Activated naive CD4-positive, alpha-beta T cell treated with anti-CD3 and anti-CD28 coated beads, Interleukin-2, amount 50 U/mL, for 16 hours (primary cell): ENCODE data around the gene MARS1.

Experiments
- DNase-seq: peaks from one replicate; pipeline ENCODE4 v3.0.0-alpha.2; 2020

MARS1 gene

DNA sequence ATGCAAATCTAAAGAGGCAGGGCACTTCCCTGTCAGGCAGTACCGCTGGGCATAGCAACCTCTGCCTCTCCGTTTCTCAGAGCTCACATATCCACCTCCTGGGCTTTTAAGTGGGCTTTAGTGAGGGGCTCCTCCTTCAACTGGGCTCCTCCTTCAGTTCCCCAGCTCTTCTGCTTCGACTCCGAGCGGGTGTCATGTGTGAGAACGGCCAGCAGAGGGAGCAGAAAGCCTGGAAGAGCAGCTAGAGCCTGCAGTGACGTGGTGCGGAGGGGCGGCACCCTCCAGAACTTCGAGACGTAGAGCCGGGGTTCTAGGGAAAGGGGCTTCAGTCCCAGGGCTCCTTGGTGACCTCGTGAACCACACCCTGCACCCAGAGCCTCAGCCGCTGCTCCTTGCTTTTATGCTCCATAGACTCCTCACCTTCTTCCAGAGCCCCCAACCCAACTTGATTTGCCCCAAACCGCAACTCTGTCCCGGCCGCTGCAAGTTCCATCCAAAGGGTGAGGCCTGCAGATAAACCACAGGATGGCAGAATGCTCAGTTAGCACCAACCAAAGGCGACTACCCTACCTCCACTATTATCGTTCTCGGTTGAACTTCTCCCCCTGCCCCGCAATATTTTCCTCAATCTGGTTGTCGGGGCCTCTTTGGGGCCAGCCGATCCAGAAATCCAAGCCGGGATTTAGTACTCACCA, 28.7 kb upstream of the MARS1 start:
- peak; percentile 96 for DNase-seq

DNA sequence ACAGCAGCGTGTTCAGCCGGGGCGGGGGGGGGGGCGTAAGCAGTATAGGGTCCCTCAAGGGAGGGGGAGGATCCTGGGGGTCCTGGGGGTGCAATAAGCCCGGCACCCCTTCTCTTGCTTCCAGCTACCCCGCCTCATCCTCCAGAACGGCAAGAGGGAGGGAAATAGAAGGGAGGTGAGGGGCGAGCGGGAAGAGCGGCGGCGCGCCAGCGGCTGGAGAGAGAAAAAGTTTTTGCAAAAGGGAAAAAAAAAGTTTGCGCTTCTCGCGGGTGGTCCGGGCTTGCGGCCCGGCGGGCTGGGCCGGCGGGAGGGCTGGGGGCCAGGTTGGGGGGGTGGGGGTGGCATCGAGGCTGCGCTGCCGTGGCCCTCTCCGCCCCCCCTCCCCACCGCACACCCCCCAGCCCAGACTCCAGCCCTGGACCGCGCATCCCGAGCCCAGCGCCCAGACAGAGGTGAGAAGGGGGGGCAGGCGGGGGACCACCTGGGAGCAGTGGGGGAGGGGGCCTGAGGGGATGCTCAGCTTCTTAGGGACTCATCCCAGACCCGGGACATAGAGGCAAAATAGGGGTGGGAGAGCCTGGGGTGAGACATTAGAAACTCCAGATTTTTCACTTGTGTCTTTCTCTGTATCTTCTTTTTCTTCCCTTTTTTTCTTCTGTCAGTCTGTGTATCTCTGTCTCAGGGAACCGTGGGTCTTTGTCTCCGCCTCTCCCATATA, 28.0 kb upstream of the MARS1 start, which contains the start of gene GLI1:
GLI1 (plus strand) TSS at position 36 of the 718 bp plus-strand sequence. CDS start 3,907 bp downstream, outside the sequence.
- DNase-seq, result no peak

DNA sequence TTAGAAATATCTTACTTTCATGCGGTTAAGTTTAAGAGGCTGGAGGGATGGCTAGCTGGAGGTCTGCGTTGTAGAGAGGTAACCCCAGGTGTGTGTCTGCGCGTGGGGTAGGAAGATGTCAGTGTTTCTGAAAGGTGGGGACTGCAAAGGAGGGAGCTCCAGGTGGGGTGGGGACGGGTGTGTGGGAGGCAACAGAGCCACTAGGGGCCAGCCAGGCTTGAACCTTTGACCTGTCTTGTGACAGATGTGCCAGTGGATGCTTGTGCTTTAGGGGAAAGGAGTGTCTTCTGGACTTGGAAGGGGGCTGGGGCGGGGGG, 27.4 kb upstream of the MARS1 start:
- no peak for DNase-seq

DNA sequence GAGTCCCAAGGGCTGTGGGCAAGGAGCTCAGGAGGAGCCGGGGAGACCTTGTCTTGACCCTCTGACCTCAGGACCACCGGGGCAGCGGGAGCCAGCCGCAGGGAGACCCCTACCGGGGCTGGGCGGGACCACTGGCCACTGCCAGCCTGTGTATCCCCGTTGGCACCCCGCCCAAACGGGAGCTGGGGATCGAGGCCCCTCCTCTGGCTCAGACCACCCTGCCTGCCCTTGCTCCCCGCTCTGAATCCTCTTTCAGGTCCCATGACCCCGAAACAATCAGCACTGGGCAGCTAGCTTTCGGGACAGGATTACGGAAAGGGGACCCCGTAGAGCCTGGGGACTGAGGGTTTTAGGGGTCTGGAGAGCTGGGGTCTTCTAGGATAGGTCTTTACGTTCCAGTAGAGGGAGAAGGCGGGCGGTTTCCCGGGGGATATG, 27.0 kb upstream of the MARS1 start:
- no peak for DNase-seq

DNA sequence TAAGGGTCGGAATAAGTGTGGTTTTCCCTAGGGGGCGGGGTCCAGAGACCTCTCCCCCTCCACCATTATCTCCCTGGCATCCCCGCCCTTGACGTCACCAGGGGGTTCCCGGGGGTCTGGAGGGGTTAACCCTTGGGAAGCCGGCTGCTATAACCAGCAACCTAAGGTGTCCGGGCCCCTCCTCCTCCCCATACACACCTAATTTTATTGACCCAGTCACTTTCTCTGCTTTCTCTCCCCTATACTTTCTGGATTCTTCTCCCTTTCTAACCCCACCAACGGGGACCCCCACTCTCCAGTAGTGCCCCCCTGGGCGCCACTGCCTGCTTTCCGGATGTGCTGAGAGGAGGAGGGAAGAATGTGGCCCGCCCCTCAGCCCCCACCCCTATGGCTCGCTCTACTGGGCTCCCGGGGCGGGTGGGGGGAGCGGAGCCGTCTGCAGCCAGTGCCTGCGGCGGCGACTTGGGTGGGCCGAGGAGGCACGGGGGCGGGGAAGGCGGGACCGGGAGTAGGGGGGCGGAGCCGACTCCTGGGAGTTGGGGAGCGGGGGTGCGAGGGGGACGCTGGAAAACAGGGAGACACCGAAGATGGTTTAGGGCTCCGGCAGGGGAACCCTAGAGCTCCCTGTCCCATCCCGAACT, 26.5 kb upstream of the MARS1 start:
- DNase-seq, result peak; percentile 36

DNA sequence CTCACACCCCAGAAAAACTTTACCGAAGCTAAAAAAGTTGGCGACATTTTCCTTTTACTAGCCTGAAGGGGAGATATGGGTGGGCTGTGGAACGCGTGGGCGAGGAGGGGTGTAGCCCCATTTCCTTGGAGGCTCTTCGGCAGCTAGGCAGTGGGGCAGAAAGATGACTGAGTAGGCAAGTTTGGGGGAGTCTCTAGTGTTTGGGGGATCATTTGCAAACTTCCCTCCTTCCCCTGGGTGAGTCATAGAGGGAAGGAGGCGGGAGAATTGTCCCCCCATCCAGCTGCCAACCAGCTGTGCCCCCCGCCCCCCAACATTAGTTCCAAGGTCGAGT, 26.0 kb upstream of the MARS1 start:
- no peak for DNase-seq

DNA sequence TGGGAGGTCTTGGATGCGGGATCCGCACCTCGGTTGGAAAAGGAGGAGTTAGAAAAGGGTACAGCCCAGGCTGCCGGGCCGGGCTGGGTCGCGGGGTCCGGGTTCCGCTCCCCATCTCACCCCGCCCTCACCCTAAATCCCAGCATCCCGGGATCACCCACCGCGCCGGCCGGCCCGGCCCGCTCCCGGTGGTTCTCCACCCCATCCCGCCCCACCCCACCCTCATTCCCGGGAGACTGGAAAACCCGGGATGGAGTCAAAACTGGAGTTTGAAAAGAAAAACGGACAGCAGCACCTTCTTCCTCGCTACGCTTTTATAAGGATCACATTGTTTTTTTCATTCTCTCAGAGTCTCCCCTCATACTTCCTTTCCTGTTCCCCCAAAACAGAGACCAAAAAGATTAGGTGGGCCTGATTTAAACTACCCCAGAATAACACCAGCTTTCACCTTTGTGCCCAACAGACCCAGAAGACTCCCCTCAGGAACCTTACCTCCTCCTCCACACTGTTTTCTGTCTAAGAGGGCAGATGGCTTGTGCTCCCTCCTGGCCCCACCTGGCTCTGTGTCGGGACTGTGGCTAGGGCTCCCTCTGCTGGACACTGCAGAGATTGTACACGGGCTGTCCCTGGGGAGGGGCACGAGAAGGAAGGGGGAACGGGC, 25.5 kb upstream of the MARS1 start:
- DNase-seq, result peak; percentile 89

DNA sequence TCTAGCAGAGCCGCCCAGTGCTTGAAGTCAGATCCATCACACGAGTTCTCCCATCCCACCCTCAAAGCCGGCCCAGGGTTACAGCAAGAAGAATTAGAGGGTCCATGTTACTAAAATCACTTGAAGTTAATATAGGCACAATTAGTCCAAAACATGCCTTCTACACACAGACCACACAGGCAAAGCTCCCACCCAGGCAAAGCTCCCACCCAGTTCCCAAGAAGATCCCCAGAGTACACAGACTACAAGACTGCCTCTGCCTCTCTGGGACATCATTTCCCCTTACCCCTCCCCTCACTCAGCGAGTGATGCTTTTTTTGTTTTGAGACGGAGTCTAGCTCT, 25.0 kb upstream of the MARS1 start:
- no peak for DNase-seq

DNA sequence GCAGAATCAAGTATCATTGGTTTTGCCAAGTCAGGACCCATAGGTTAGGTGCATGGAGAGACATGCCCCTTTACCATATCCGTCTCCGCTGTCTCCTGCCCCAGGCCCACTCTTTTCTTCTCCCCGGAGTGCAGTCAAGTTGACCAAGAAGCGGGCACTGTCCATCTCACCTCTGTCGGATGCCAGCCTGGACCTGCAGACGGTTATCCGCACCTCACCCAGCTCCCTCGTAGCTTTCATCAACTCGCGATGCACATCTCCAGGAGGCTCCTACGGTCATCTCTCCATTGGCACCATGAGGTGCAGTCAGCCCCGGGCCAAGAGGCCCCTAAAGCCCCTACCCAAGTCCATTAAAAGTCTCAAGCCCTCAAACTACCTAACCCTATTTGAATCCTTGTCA, 23.3 kb upstream of the MARS1 start:
- DNase-seq, result no peak

DNA sequence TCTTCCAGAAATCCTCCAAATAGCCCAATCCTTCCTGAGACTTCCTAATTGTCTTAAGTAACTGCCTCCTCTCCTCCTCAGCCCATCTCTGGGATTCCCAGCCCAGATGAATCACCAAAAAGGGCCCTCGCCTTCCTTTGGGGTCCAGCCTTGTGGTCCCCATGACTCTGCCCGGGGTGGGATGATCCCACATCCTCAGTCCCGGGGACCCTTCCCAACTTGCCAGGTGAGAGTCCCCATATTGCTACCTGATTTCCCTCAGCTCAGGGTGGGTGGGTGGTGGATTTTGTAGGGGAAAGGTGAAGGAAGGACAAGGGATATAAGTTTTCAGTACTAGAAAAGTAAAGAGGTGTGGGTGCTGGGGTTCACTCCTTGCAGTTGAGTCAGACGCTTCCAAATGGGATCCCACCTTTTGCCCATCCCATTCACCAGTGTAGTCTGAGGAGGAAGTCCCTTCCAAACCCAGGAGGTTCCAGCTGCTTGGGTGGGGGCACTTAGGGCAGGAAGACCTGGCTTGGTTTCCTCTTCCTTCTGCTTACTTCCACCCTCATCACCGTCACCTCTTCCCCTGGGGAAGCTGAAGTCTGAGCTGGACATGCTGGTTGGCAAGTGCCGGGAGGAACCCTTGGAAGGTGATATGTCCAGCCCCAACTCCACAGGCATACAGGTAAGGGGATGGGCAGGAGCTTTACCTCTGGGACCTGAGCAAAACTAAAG, 22.7 kb upstream of the MARS1 start:
- DNase-seq, result no peak

DNA sequence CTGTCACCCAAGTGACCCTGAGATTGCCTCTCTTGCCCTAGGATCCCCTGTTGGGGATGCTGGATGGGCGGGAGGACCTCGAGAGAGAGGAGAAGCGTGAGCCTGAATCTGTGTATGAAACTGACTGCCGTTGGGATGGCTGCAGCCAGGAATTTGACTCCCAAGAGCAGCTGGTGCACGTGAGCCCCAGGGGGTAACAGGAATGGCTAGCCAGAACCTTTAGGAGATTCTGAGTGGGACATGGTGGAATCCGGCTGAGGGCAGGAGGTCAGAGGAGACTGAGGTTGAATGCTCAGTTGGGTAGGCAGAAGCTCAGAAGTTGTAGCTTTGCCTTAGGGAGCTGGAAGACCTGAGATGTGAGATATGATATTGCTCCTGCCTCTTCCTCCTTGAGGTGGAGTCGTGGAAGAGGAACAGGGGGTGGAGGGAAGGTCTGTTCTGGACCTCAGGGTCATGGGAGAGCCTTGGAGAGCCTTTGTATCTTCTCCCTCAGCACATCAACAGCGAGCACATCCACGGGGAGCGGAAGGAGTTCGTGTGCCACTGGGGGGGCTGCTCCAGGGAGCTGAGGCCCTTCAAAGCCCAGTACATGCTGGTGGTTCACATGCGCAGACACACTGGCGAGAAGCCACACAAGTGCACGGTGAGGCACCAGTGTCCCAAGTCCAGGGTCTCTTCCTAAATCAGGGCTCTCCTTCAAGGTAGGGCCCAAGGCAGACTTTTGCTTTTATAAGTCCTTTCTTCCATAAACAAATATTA, 21.9 kb upstream of the MARS1 start:
- DNase-seq, result no peak

DNA sequence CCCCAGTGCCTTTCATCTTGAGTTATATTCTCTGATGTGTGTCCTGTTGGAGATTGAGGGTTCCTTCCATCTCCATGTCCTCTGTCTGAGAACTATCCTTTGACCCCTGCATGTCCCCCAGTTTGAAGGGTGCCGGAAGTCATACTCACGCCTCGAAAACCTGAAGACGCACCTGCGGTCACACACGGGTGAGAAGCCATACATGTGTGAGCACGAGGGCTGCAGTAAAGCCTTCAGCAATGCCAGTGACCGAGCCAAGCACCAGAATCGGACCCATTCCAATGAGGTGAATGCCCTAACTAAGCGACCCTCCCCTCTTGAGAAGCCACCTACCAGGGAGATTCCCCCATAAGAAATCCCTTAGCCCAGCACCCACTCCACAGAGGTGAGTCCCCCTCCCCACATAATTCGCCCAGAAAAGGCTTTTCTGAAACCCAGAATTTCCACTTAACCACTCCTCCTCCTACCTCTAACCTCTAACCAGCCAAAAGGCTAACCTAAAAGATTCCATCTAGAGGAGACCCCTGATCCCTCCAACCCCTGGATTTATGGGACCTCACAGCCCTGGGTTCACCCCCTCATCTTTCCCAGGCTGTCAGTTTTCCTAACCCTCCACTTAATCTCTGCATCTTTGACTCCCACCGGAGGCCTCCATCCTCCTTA, 20.5 kb upstream of the MARS1 start:
- DNase-seq, result no peak

DNA sequence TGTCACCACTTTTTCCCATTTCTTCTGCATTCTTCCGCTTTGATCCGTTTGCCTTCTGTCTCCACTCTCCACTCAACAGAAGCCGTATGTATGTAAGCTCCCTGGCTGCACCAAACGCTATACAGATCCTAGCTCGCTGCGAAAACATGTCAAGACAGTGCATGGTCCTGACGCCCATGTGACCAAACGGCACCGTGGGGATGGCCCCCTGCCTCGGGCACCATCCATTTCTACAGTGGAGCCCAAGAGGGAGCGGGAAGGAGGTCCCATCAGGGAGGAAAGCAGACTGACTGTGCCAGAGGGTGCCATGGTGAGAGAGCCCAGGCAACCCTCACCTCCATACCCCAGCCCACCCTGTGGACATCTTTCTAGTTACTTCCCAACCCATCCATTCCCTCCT, 20.0 kb upstream of the MARS1 start:
- no peak for DNase-seq

DNA sequence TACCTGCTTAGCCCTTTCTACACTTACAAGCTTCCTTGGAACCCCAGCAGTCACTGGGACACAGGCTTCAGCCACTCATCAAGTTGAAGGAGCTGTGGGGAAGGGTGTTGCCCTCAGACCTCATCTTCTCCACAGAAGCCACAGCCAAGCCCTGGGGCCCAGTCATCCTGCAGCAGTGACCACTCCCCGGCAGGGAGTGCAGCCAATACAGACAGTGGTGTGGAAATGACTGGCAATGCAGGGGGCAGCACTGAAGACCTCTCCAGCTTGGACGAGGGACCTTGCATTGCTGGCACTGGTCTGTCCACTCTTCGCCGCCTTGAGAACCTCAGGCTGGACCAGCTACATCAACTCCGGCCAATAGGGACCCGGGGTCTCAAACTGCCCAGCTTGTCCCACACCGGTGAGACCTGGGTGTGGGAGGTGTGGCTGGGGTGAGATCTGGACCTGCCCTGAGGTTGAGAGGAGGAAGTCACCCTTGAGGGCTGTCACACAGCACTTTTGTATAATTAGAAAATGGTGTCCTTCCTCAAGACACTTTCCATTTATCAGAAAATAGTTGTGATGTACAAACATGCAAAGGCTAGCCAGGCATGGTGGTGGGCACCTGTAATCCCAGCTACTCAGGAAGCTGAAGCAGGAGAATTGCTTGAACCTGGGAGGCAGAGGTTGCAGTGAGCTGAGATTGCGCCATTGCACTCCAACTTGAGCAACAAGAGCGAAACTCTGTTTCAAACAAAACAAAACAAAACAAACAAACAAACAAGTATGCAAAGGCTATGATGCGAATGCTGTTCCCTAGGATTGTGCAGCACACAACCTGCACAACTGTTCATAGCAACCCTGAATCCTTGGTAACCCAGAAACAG, 18.3 kb upstream of the MARS1 start:
- DNase-seq, result no peak

DNA sequence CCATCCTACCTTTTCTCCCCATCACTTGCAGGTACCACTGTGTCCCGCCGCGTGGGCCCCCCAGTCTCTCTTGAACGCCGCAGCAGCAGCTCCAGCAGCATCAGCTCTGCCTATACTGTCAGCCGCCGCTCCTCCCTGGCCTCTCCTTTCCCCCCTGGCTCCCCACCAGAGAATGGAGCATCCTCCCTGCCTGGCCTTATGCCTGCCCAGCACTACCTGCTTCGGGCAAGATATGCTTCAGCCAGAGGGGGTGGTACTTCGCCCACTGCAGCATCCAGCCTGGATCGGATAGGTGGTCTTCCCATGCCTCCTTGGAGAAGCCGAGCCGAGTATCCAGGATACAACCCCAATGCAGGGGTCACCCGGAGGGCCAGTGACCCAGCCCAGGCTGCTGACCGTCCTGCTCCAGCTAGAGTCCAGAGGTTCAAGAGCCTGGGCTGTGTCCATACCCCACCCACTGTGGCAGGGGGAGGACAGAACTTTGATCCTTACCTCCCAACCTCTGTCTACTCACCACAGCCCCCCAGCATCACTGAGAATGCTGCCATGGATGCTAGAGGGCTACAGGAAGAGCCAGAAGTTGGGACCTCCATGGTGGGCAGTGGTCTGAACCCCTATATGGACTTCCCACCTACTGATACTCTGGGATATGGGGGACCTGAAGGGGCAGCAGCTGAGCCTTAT, 17.4 kb upstream of the MARS1 start:
- no peak for DNase-seq

DNA sequence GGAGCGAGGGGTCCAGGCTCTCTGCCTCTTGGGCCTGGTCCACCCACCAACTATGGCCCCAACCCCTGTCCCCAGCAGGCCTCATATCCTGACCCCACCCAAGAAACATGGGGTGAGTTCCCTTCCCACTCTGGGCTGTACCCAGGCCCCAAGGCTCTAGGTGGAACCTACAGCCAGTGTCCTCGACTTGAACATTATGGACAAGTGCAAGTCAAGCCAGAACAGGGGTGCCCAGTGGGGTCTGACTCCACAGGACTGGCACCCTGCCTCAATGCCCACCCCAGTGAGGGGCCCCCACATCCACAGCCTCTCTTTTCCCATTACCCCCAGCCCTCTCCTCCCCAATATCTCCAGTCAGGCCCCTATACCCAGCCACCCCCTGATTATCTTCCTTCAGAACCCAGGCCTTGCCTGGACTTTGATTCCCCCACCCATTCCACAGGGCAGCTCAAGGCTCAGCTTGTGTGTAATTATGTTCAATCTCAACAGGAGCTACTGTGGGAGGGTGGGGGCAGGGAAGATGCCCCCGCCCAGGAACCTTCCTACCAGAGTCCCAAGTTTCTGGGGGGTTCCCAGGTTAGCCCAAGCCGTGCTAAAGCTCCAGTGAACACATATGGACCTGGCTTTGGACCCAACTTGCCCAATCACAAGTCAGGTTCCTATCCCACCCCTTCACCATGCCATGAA, 16.8 kb upstream of the MARS1 start:
- no peak for DNase-seq

DNA sequence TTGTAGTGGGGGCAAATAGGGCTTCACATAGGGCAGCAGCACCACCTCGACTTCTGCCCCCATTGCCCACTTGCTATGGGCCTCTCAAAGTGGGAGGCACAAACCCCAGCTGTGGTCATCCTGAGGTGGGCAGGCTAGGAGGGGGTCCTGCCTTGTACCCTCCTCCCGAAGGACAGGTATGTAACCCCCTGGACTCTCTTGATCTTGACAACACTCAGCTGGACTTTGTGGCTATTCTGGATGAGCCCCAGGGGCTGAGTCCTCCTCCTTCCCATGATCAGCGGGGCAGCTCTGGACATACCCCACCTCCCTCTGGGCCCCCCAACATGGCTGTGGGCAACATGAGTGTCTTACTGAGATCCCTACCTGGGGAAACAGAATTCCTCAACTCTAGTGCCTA, 16.2 kb upstream of the MARS1 start:
- DNase-seq, result no peak

DNA sequence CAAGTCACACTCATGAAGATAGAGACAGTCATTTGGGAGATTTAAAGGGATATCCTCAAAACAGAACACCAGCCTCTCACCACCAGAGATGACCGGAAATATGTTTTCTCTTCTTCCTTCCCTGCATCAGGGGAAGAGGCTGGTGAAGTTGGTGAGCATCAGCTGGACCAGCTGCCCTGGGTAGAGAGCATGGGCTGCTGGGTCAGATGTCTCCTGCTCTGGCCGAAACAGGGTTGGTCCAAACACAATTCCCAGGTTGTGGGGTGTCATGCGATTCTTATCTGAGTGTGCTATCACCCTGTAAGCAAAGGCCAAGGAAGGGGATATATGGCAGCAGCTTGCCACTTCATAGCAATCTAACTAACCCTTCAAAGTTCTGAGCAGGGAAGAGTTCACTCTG, 15.5 kb upstream of the MARS1 start:
- DNase-seq, result no peak

DNA sequence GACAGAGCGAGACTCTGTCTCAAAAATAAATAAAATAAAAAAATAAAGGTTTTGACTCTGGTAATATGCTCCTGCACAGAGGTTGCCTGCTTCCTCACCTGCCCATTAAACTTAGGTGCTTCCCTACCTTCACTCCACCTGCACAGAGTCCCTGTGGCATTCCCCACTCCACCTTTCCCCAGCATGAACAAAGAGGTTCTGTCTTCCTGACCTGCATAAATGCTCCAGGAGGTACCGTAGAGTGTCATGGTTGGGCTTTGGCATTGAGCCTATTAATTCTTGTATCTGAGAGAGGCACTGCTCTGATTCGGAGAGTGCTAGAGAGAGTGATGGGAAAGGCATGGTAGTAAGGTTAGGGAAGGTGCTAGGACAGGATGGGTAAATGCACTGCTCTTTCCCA, 14.5 kb upstream of the MARS1 start:
- DNase-seq, result no peak

DNA sequence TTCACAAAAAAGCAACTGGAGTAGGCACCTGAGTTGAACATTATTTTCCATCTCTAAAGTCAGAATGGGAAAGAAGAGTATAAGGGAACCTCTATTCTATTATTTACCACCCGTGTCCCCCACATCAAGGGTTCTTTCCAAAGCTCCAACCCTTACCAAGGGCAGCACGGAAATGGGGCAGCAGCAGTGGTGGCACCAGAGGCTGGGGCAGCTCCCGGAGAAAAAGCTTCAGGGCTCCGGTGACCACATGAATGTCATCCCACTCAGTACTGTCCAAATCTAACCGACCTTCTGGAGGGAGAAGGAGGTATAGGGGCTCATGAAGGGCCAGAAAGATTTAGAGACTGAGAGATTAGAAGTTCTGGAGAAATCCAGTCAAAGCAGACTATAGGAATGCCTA, 14.0 kb upstream of the MARS1 start:
- no peak for DNase-seq
